Measurements from ENCODE around the gene CAPN13.

The CAPN13 gene

GRCh38 chr2:30828586-30828985 lies 21.3 kb upstream of the CAPN13 start:
- H3K36me3 ChIP-seq (replicated peaks; ENCODE audit: insufficient read depth, low read length), result no peaks in the 10 kb centered on the region
- DNase-seq, result no peak
- no peak overlapping the region for H2AFZ ChIP-seq (ENCODE audit: low read length)
- H3K27ac ChIP-seq (ENCODE audit: low read length), result no peak overlapping the region
- no peaks in the 10 kb centered on the region for H3F3A ChIP-seq (ENCODE audit: insufficient read depth, low read length)
- H3K4me2 ChIP-seq (ENCODE audit: low read depth, low read length), result no peak overlapping the region
- no peaks in the 10 kb centered on the region for H3K9me2 ChIP-seq (replicated peaks; ENCODE audit: insufficient read depth, low read length)
- no peaks in the 10 kb centered on the region for H3K4me1 ChIP-seq (ENCODE audit: low read length)
- H3K4me3 ChIP-seq (ENCODE audit: low read length), result no peak overlapping the region
- H3K79me2 ChIP-seq (ENCODE audit: low read length), result no peaks in the 10 kb centered on the region
- H3K9me3 ChIP-seq (replicated peaks; ENCODE audit: insufficient read depth, low read length), result no peaks in the 10 kb centered on the region
- no peaks in the 10 kb centered on the region for H4K20me1 ChIP-seq (ENCODE audit: insufficient read depth, low read length)
- H3K9ac ChIP-seq (ENCODE audit: low read length), result no peak overlapping the region
- no peak for TF ChIP-seq EZH2phosphoT487 (IDR thresholded peaks at IDR 0.05; ENCODE audit: low read length)
- no peak for TF ChIP-seq CTCF (IDR thresholded peaks at IDR 0.05; ENCODE audit: low read length)
- no peak for TF ChIP-seq EZH2 (optimal IDR thresholded peaks at IDR 0.05; ENCODE audit: low read depth, low read length)
- no peaks in the 10 kb centered on the region for H3K27me3 ChIP-seq (replicated peaks; ENCODE audit: insufficient read depth, low read length)

GRCh38 chr2:30826916-30827315 lies 19.7 kb upstream of the CAPN13 start:
- no peaks in the 10 kb centered on the region for H3K9me3 ChIP-seq (replicated peaks; ENCODE audit: insufficient read depth, low read length)
- no peak overlapping the region for H3K9ac ChIP-seq (ENCODE audit: low read length)
- H3K9me2 ChIP-seq (replicated peaks; ENCODE audit: insufficient read depth, low read length), result no peaks in the 10 kb centered on the region
- no peaks in the 10 kb centered on the region for H3K79me2 ChIP-seq (ENCODE audit: low read length)
- H4K20me1 ChIP-seq (ENCODE audit: insufficient read depth, low read length), result no peaks in the 10 kb centered on the region
- no peaks in the 10 kb centered on the region for H3F3A ChIP-seq (ENCODE audit: insufficient read depth, low read length)
- no peak overlapping the region for H3K4me2 ChIP-seq (ENCODE audit: low read depth, low read length)
- TF ChIP-seq EZH2phosphoT487 (IDR thresholded peaks at IDR 0.05; ENCODE audit: low read length) (no peak), EZH2 (optimal IDR thresholded peaks at IDR 0.05; ENCODE audit: low read depth, low read length) (no peak), CTCF (IDR thresholded peaks at IDR 0.05; ENCODE audit: low read length) (no peak)
- H2AFZ ChIP-seq (ENCODE audit: low read length), result no peak overlapping the region
- H3K36me3 ChIP-seq (replicated peaks; ENCODE audit: insufficient read depth, low read length), result no peaks in the 10 kb centered on the region
- H3K27me3 ChIP-seq (replicated peaks; ENCODE audit: insufficient read depth, low read length), result no peaks in the 10 kb centered on the region
- no peak overlapping the region for H3K27ac ChIP-seq (ENCODE audit: low read length)
- no peak overlapping the region for H3K4me3 ChIP-seq (ENCODE audit: low read length)
- no peaks in the 10 kb centered on the region for H3K4me1 ChIP-seq (ENCODE audit: low read length)
- DNase-seq, result no peak

- H2AFZ ChIP-seq (ENCODE audit: low read length), result no peak overlapping the region
- H4K20me1 ChIP-seq (ENCODE audit: insufficient read depth, low read length), result no peaks in the 10 kb centered on the region
- no peaks in the 10 kb centered on the region for H3K9me2 ChIP-seq (replicated peaks; ENCODE audit: insufficient read depth, low read length)
- no peaks in the 10 kb centered on the region for H3K36me3 ChIP-seq (replicated peaks; ENCODE audit: insufficient read depth, low read length)
- no peaks in the 10 kb centered on the region for H3K4me1 ChIP-seq (ENCODE audit: low read length)
- no peaks in the 10 kb centered on the region for H3K27me3 ChIP-seq (replicated peaks; ENCODE audit: insufficient read depth, low read length)
- H3K9ac ChIP-seq (ENCODE audit: low read length), result no peak overlapping the region
- no peak for TF ChIP-seq CTCF (IDR thresholded peaks at IDR 0.05; ENCODE audit: low read length)
- no peak for TF ChIP-seq EZH2phosphoT487 (IDR thresholded peaks at IDR 0.05; ENCODE audit: low read length)
- no peak for TF ChIP-seq EZH2 (optimal IDR thresholded peaks at IDR 0.05; ENCODE audit: low read depth, low read length)
- no peaks in the 10 kb centered on the region for H3K79me2 ChIP-seq (ENCODE audit: low read length)
- H3F3A ChIP-seq (ENCODE audit: insufficient read depth, low read length), result no peaks in the 10 kb centered on the region
- H3K4me2 ChIP-seq (ENCODE audit: low read depth, low read length), result no peak overlapping the region
- H3K4me3 ChIP-seq (ENCODE audit: low read length), result no peak overlapping the region
- no peaks in the 10 kb centered on the region for H3K9me3 ChIP-seq (replicated peaks; ENCODE audit: insufficient read depth, low read length)
- no peak for DNase-seq
- no peak overlapping the region for H3K27ac ChIP-seq (ENCODE audit: low read length)
Measured at GRCh38 chr2:30826481-30826880, 19.2 kb upstream of the CAPN13 start.
